Calu3 (cell line): ENCODE measurements around the gene DOCK3. TPM values are rescaled to one million over a fixed set of nuclear protein-coding genes. Genes with fewer than 3 reads are reported as not detected.

Experiments used
- BruUV-seq: library from RNA; stranded (reverse); fragments of 400-500 nt; replicated peaks from 2 replicates; lab custom pipeline; 2021; lab: Mats Ljungman, UMichigan
- CTCF ChIA-PET: fragments of 300-600 bp; sonication (Branson Sonifier 250); formaldehyde crosslinking; loops from one replicate; lab custom pipeline; 2022; ENCODE audit warnings: antibody characterized with exemption; lab: Charles Lee
- DNase-seq: peaks from one replicate; pipeline ENCODE4 v3.0.0; 2022
- H3K27ac Mint-ChIP-seq: one replicate; pipeline ENCODE4 v1.8.0; 2022; ENCODE audit warnings: mixed read lengths; ENCODE audit not compliant: unreplicated experiment
- H3K27me3 Mint-ChIP-seq: one replicate; pipeline ENCODE4 v1.8.0; 2022; ENCODE audit warnings: mixed read lengths; ENCODE audit not compliant: unreplicated experiment
- H3K36me3 Mint-ChIP-seq: one replicate; pipeline ENCODE4 v1.8.0; 2022; ENCODE audit warnings: mild to moderate bottlenecking, moderate library complexity, mixed read lengths; ENCODE audit not compliant: insufficient read depth, unreplicated experiment
- H3K4me1 Mint-ChIP-seq: one replicate; pipeline ENCODE4 v1.8.0; 2022; ENCODE audit warnings: mild to moderate bottlenecking, low read depth, mixed read lengths; ENCODE audit not compliant: unreplicated experiment
- H3K4me3 Mint-ChIP-seq: one replicate; pipeline ENCODE4 v1.8.0; 2022; ENCODE audit warnings: mild to moderate bottlenecking, low read depth, moderate library complexity, mixed read lengths; ENCODE audit not compliant: unreplicated experiment
- H3K9me3 Mint-ChIP-seq: one replicate; pipeline ENCODE4 v1.8.0; 2022; ENCODE audit warnings: low read depth, mixed read lengths; ENCODE audit not compliant: unreplicated experiment
- CTCF ChIP-seq: fragments of 200-600 bp; IDR thresholded peaks from one replicate; pipeline ENCODE4 v1.8.0; 2022; ENCODE audit warnings: antibody characterized with exemption; ENCODE audit not compliant: unreplicated experiment
- intact Hi-C: fragments of 100-400 bp; cut with micrococcal nuclease; formaldehyde crosslinking; loops from one replicate; pipeline ENCODE4 v1.10.0; 2022; ENCODE audit not compliant: unreplicated experiment
- total RNA-seq: library from RNA; stranded (reverse); gene quantifications from 2 replicates; pipeline ENCODE4 v1.2.3, GENCODE V29; 2022

The DOCK3 gene
- total RNA-seq, 1 experiment from 2014 or later, result 0.19 TPM

GRCh38 chr3:50671331-50671730, 3.4 kb upstream of the DOCK3 start:
- H3K27me3 Mint-ChIP-seq, result peaks cover 85% of the 10 kb centered on the region
- TF ChIP-seq CTCF, result no peak
- peaks cover 7% of the 10 kb centered on the region for H3K4me1 Mint-ChIP-seq
- no TSS peak for BruUV-seq
- DNase-seq, result no peak
- peaks cover 4% of the 10 kb centered on the region for H3K36me3 Mint-ChIP-seq
- H3K9me3 Mint-ChIP-seq, result no peaks in the 10 kb centered on the region
- CTCF ChIA-PET, result interaction anchor here (1.0 kb wide), 1 partner anchor 9 kb away, joined by 3 read pairs; no protein-coding TSS in a partner anchor
- no peak overlapping the region for H3K27ac Mint-ChIP-seq
- intact Hi-C loops, result loop anchor here (10.0 kb wide), 1 partner anchor 213 kb away; no protein-coding TSS in a partner anchor
- no peak overlapping the region for H3K4me3 Mint-ChIP-seq

- no peak for TF ChIP-seq CTCF
- H3K27me3 Mint-ChIP-seq, result peaks cover 85% of the 10 kb centered on the region
- H3K9me3 Mint-ChIP-seq, result no peaks in the 10 kb centered on the region
- no peak overlapping the region for H3K4me3 Mint-ChIP-seq
- no peak overlapping the region for H3K27ac Mint-ChIP-seq
- intact Hi-C loops, result loop anchor here (10.0 kb wide), 1 partner anchor 212 kb away; no protein-coding TSS in a partner anchor
- peaks cover 7% of the 10 kb centered on the region for H3K4me1 Mint-ChIP-seq
- no TSS peak for BruUV-seq
- no peaks in the 10 kb centered on the region for H3K36me3 Mint-ChIP-seq
- DNase-seq, result no peak
- CTCF ChIA-PET, result no interaction called here
These were observed 2.1 kb upstream of the DOCK3 start for GRCh38 chr3:50672656-50673055.

GRCh38 chr3:50673931-50674330, 796 bp upstream of the DOCK3 start:
- Mint-ChIP-seq H3K36me3 (no peaks in the 10 kb centered on the region), H3K4me1 (peaks cover 7% of the 10 kb centered on the region), H3K27me3 (peaks cover 84% of the 10 kb centered on the region), H3K4me3 (peak overlapping the region; percentile 51), H3K9me3 (no peaks in the 10 kb centered on the region), H3K27ac (no peak overlapping the region)
- CTCF ChIA-PET, result no interaction called here
- TF ChIP-seq CTCF, result no peak
- DNase-seq, result no peak
- intact Hi-C loops, result loop anchor here (10.0 kb wide), 1 partner anchor 211 kb away; no protein-coding TSS in a partner anchor
- no TSS peak for BruUV-seq

GRCh38 chr3:50675179-50676030, 678 bp downstream of the DOCK3 start:
- Mint-ChIP-seq H3K27me3 (peaks cover 74% of the 10 kb centered on the region), H3K27ac (no peak overlapping the region)
- no TSS peak for BruUV-seq

More at GRCh38 chr3:50675179-50676030, 678 bp downstream of the DOCK3 start:
- Mint-ChIP-seq H3K4me1 (peaks cover 7% of the 10 kb centered on the region), H3K36me3 (no peaks in the 10 kb centered on the region), H3K9me3 (no peaks in the 10 kb centered on the region), H3K4me3 (no peak overlapping the region)
- intact Hi-C loops, result loop anchor here (10.0 kb wide), 1 partner anchor 209 kb away; no protein-coding TSS in a partner anchor
- peak; percentile 55 for TF ChIP-seq CTCF
- peak; percentile 63 for DNase-seq
- CTCF ChIA-PET, result interaction anchor here (0.6 kb wide), 1 partner anchor 686 kb away, joined by 4 read pairs; no protein-coding TSS in a partner anchor
